Stimulated activated CD8-positive, alpha-beta memory T cell treated with anti-CD3 and anti-CD28 coated beads, Interleukin-2, amount 100 ng/mL, for 48 hours (primary cell): Measurements from ENCODE around the gene BMP3.

Experiments used
- DNase-seq, 2 donors: peaks; one replicate each; pipeline ENCODE4 v3.0.0-alpha.2; 2020; ENCODE audit warnings: low read depth in 2 of 2

BMP3 gene

DNA sequence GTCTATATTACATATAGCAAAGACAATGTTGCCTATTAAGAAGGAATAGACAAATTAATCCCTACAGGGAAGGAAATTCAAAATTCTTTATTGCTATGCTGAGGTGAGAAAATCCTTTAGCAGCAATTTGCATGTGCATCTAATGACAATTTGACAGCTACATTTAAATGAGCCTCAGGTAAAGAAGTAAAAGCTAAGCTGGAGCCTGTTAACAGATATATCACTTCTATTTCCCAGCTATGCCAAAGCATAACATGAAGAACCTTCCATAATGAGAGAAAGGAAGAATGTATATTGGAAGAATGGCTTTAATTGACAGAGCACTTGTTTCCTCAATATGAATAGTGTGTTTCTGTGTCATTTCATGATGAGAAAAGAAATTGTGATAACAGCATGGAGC lies 71.6 kb downstream of the BMP3 start:
- no peak for DNase-seq

- DNase-seq: no peak
Measured at GRCh38 chr4:81106150-81106549, 75.6 kb downstream of the BMP3 start.
